HepG2 (cell line): Measurements from ENCODE around the gene NPBWR2. TPM values are rescaled to one million over a fixed set of nuclear protein-coding genes. Genes with fewer than 3 reads are reported as not detected.
A peak's percentile ranks its signal among the peaks of the same experiment; 100 is the strongest.

Experiments used
- GFI1 ChIP-seq: sonication (generic); formaldehyde crosslinking; IDR thresholded peaks from 2 replicates; pipeline ENCODE4 v1.5.0; 2020; ENCODE audit warnings: missing genetic modification reagents, mild to moderate bottlenecking, borderline replicate concordance
- NFYB ChIP-seq: sonication (generic); formaldehyde crosslinking; IDR thresholded peaks from 2 replicates; pipeline ENCODE4 v1.4.0; 2020; ENCODE audit warnings: missing genetic modification reagents
- NRL ChIP-seq: sonication (generic); formaldehyde crosslinking; IDR thresholded peaks from 2 replicates; pipeline ENCODE4 v1.5.0; 2020; ENCODE audit warnings: missing genetic modification reagents, mild to moderate bottlenecking, moderate library complexity, borderline replicate concordance
- RCOR2 ChIP-seq: IDR thresholded peaks from 2 replicates; pipeline ENCODE4 v1.6.1; 2016; ENCODE audit warnings: missing biosample characterization, missing genetic modification reagents
- RFXAP ChIP-seq: sonication (generic); formaldehyde crosslinking; IDR thresholded peaks from 2 replicates; pipeline ENCODE4 v1.4.0; 2020; ENCODE audit warnings: missing genetic modification reagents, borderline replicate concordance
- RXRA ChIP-seq: sonication (generic); formaldehyde crosslinking; IDR thresholded peaks from 2 replicates; pipeline ENCODE4 v1.5.1; 2020; ENCODE audit warnings: missing genetic modification reagents
- TCF7 ChIP-seq: sonication (generic); IDR thresholded peaks from 2 replicates; pipeline ENCODE4 v1.6.1; 2016; ENCODE audit warnings: antibody characterized with exemption, low read depth
- TMF1 ChIP-seq: sonication (generic); formaldehyde crosslinking; IDR thresholded peaks from 2 replicates; pipeline ENCODE4 v1.8.1; 2022; ENCODE audit warnings: low read depth, missing genetic modification reagents
- ZNF124 ChIP-seq: sonication (generic); formaldehyde crosslinking; IDR thresholded peaks from 2 replicates; pipeline ENCODE4 v1.4.0; 2020; ENCODE audit warnings: missing genetic modification reagents
- ZNF138 ChIP-seq: sonication (generic); formaldehyde crosslinking; IDR thresholded peaks from 2 replicates; pipeline ENCODE4 v1.5.0; 2020; ENCODE audit warnings: mild to moderate bottlenecking, low read depth, missing genetic modification reagents
- ZNF232 ChIP-seq: sonication (generic); formaldehyde crosslinking; IDR thresholded peaks from 2 replicates; pipeline ENCODE4 v1.4.0; 2020; ENCODE audit warnings: missing genetic modification reagents, borderline replicate concordance
- ZNF282 ChIP-seq: fragments of 450-650 bp; IDR thresholded peaks from 2 replicates; pipeline ENCODE4 v1.6.1; 2018; ENCODE audit not compliant: partially characterized antibody
- ZNF382 ChIP-seq: sonication (generic); formaldehyde crosslinking; IDR thresholded peaks from 2 replicates; pipeline ENCODE4 v1.5.0; 2020; ENCODE audit warnings: missing genetic modification reagents, mild to moderate bottlenecking, borderline replicate concordance
- ZNF550 ChIP-seq: sonication (generic); formaldehyde crosslinking; IDR thresholded peaks from 2 replicates; pipeline ENCODE4 v1.4.0; 2020; ENCODE audit warnings: mild to moderate bottlenecking, missing genetic modification reagents, borderline replicate concordance
- ZNF792 ChIP-seq: IDR thresholded peaks from 2 replicates; pipeline ENCODE4 v1.6.1; 2016
- polyA plus RNA-seq, 8 experiments: library from polyadenylated mRNA; depleted of rRNA in 3 of 8; stranded (reverse) in 7 of 8; unstranded in 1 of 8; fragments of >200 nt; fragmentation: Illumina TruSeq in 4 of 8; extraction: Trizol in 4 of 8; gene quantifications; 2 replicates each; pipeline versions ENCODE4 v1.2.1 to v1.2.3, GENCODE V29; 2011 to 2016; ENCODE audit warnings: low read depth in 4 of 8, missing spikeins in 1 of 8, mixed read lengths in 1 of 8; ENCODE audit not compliant: insufficient read depth in 1 of 8
- total RNA-seq, 5 experiments: library from RNA; depleted of rRNA; stranded (reverse); fragments of >200 nt; fragmentation: Illumina TruSeq; extraction: Trizol; gene quantifications; 2 replicates each; pipeline ENCODE4 v1.2.3, GENCODE V29; 2016; ENCODE audit warnings: low read depth in 1 of 5
- TF ChIP-seq, protein P1 (sequence below): sonication (generic); formaldehyde crosslinking; IDR thresholded peaks from 2 replicates; pipeline ENCODE4 v1.4.0; 2020; ENCODE audit warnings: missing genetic modification reagents
- TF ChIP-seq, protein P2 (sequence below): sonication (generic); formaldehyde crosslinking; IDR thresholded peaks from 2 replicates; pipeline ENCODE4 v1.9.0; 2021; ENCODE audit warnings: missing genetic modification reagents, borderline replicate concordance
- TF ChIP-seq, protein P3 (sequence below): IDR thresholded peaks from 2 replicates; pipeline ENCODE4 v1.6.1; 2016; ENCODE audit warnings: mild to moderate bottlenecking
- TF ChIP-seq, protein P4 (sequence below), 2 experiments: sonication (generic) in 1 of 2; formaldehyde crosslinking in 1 of 2; IDR thresholded peaks; 2 replicates each; pipeline versions ENCODE4 v1.5.1 to v1.6.1; 2011 to 2020; ENCODE audit warnings: borderline replicate concordance in 1 of 2, low read depth in 1 of 2, low read length in 1 of 2, mild to moderate bottlenecking in 1 of 2, missing genetic modification reagents in 1 of 2, moderate library complexity in 1 of 2
- TF ChIP-seq, protein P5 (sequence below): IDR thresholded peaks from 2 replicates; pipeline ENCODE4 v1.6.1; 2016; ENCODE audit warnings: low read depth
- TF ChIP-seq, protein P6 (sequence below): sonication (generic); formaldehyde crosslinking; conservative IDR thresholded peaks from 2 replicates; pipeline ENCODE4 v1.4.0; 2020; ENCODE audit warnings: missing genetic modification reagents

The NPBWR2 gene
- total and polyA plus RNA-seq, 2 of the 13 experiments (the other 11 are each of a cell fraction or from before 2014, with no cell fraction given) = not detected

DNA sequence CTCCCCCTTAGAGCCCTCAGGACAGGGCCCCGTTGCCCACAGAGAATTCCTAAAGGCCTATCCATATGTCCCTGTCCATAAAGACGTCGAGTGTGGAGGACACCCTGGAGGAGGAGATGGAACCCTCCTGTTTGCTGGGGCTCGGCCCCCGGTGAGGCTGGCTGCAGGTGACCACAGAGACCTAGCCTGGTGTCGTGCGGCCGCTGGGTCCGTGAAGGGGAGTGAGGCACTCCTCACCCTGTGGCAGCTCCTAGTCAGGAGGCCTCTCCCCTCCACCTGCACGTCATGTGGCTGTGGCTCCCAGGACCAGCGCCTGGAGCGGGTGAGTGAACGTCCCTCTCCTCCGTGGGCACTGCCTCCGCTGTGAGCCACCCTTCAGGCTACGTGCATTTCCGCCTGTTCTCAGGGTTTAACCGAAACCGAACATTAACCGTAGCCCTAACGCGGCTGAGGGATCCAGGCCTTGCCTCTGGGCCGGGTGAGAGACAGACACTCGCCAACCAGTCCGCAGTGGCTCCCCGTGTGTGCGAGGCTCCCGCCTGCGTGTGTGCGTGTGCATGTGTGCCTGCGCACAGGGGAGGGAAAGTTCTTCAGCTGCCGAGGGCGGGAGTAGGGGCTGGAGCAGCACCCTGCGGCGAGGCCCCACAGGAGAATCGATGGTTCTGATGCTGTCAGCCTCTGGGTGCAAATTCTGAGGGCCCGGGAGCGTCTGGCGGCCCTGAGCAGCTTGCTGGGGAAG is 50.3 kb downstream of the NPBWR2 start (continued):
- peak; percentile 58; the same call in 1 of the 2 replicates for TF ChIP-seq ZNF232
- no peak for TF ChIP-seq ZNF124 (CRISPR knock-in tag)
- TF ChIP-seq, protein P1, sequence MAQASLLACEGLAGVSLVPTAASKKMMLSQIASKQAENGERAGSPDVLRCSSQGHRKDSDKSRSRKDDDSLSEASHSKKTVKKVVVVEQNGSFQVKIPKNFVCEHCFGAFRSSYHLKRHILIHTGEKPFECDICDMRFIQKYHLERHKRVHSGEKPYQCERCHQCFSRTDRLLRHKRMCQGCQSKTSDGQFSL = no peak
- no peak for TF ChIP-seq ZNF382 (CRISPR knock-in tag)
- TF ChIP-seq, protein P2, sequence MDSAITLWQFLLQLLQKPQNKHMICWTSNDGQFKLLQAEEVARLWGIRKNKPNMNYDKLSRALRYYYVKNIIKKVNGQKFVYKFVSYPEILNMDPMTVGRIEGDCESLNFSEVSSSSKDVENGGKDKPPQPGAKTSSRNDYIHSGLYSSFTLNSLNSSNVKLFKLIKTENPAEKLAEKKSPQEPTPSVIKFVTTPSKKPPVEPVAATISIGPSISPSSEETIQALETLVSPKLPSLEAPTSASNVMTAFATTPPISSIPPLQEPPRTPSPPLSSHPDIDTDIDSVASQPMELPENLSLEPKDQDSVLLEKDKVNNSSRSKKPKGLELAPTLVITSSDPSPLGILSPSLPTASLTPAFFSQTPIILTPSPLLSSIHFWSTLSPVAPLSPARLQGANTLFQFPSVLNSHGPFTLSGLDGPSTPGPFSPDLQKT (CRISPR knock-in tag) = no peak
- TF ChIP-seq NFYB (CRISPR knock-in tag) = no peak
- TF ChIP-seq NRL (CRISPR knock-in tag) = peak; percentile 94
- no peak for TF ChIP-seq RFXAP (CRISPR knock-in tag)
- TF ChIP-seq ZNF792 (CRISPR knock-in tag) = peak; percentile 14
- TF ChIP-seq TCF7 = no peak
- no peak; the same call in 1 of the 2 replicates for TF ChIP-seq RXRA (CRISPR knock-in tag)
- peak; percentile 83; the same call in 1 of the 2 replicates for TF ChIP-seq TMF1 (CRISPR knock-in tag)
- no peak for TF ChIP-seq RCOR2 (CRISPR knock-in tag)
- TF ChIP-seq ZNF138 (CRISPR knock-in tag) = peak; percentile 67; the same call in 1 of the 2 replicates
- TF ChIP-seq, protein P3, sequence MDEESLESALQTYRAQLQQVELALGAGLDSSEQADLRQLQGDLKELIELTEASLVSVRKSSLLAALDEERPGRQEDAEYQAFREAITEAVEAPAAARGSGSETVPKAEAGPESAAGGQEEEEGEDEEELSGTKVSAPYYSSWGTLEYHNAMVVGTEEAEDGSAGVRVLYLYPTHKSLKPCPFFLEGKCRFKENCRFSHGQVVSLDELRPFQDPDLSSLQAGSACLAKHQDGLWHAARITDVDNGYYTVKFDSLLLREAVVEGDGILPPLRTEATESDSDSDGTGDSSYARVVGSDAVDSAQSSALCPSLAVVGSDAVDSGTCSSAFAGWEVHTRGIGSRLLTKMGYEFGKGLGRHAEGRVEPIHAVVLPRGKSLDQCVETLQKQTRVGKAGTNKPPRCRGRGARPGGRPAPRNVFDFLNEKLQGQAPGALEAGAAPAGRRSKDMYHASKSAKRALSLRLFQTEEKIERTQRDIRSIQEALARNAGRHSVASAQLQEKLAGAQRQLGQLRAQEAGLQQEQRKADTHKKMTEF = no peak; the same call in 1 of the 2 replicates
- TF ChIP-seq, protein P4, sequence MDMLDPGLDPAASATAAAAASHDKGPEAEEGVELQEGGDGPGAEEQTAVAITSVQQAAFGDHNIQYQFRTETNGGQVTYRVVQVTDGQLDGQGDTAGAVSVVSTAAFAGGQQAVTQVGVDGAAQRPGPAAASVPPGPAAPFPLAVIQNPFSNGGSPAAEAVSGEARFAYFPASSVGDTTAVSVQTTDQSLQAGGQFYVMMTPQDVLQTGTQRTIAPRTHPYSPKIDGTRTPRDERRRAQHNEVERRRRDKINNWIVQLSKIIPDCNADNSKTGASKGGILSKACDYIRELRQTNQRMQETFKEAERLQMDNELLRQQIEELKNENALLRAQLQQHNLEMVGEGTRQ (IDR thresholded peaks at IDR 0.05; ENCODE audit: low read depth, low read length) = no peak
- TF ChIP-seq, protein P4 (CRISPR knock-in tag; IDR thresholded peaks at IDR 0.05; ENCODE audit: borderline replicate concordance) = peak; percentile 45; the same call in 1 of the 2 replicates
- no peak for TF ChIP-seq ZNF282
- TF ChIP-seq, protein P5, sequence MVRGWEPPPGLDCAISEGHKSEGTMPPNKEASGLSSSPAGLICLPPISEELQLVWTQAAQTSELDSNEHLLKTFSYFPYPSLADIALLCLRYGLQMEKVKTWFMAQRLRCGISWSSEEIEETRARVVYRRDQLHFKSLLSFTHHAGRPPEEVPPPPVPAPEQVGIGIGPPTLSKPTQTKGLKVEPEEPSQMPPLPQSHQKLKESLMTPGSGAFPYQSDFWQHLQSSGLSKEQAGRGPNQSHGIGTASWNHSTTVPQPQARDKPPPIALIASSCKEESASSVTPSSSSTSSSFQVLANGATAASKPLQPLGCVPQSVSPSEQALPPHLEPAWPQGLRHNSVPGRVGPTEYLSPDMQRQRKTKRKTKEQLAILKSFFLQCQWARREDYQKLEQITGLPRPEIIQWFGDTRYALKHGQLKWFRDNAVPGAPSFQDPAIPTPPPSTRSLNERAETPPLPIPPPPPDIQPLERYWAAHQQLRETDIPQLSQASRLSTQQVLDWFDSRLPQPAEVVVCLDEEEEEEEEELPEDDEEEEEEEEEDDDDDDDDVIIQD = no peak
- peak; percentile 78; the same call in 1 of the 2 replicates for TF ChIP-seq ZNF550 (CRISPR knock-in tag)
- TF ChIP-seq, protein P6, sequence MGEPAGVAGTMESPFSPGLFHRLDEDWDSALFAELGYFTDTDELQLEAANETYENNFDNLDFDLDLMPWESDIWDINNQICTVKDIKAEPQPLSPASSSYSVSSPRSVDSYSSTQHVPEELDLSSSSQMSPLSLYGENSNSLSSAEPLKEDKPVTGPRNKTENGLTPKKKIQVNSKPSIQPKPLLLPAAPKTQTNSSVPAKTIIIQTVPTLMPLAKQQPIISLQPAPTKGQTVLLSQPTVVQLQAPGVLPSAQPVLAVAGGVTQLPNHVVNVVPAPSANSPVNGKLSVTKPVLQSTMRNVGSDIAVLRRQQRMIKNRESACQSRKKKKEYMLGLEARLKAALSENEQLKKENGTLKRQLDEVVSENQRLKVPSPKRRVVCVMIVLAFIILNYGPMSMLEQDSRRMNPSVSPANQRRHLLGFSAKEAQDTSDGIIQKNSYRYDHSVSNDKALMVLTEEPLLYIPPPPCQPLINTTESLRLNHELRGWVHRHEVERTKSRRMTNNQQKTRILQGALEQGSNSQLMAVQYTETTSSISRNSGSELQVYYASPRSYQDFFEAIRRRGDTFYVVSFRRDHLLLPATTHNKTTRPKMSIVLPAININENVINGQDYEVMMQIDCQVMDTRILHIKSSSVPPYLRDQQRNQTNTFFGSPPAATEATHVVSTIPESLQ (CRISPR knock-in tag) = no peak
- no peak for TF ChIP-seq GFI1 (CRISPR knock-in tag)
